ENCODE data around the gene SLC7A6OS. TPM values are rescaled to one million over a fixed set of nuclear protein-coding genes. Genes with fewer than 3 reads are reported as not detected.

Gene SLC7A6OS
- total and polyA plus RNA-seq, 3 experiments from 2014 or later: 21.8 to 28.2 (median 25.5) TPM

DNA sequence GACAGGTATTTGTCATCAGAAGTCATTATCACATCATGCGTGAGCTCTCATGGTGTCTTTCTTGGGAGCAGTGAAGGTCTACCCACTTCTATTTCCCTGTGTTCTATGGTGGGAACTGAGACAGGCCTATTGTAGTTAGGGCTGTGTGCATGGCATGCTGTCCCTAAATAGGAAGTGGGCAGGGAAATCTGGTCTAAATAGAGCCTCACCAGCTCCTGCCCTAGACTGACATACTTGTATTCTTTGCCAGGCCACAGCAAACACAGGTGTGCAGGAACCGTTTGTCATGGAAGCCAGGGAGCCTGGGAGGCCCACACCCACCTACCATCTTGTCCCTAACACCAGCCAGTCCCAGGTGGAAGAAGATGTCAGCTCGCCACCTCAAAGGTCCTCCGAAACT lies 36.3 kb downstream of the SLC7A6OS start:
- peak overlapping the region in 6 of 7 donors; percentile 6 to 79 (median 76) for H3K4me3 Mint-ChIP-seq
- H3K27me3 Mint-ChIP-seq: peaks cover 0 to 2% of the 10 kb centered on the region in 2 donors
- peaks cover 24% of the 10 kb centered on the region for H3K36me3 ChIP-seq (ENCODE audit: insufficient read depth, low read length)
- ChIA-PET CTCF (interaction anchor here (1.0 to 22.1 kb wide), 4 partner anchors 10 to 53 kb away, joined by 6 to 319 read pairs (median 12); partner anchors contain the start of genes PRMT7, SLC7A6 and SLC7A6OS), POLR2A (interaction anchor here (0.6 to 3.1 kb wide), 3 partner anchors 11 to 37 kb away, joined by 5 to 9 read pairs (median 9); partner anchors contain the start of genes PRMT7 and SLC7A6OS)
- no peaks in the 10 kb centered on the region for H3K9me3 ChIP-seq (ENCODE audit: low read length)
- no peaks in the 10 kb centered on the region for H3K9me3 Mint-ChIP-seq
- H3K4me1 Mint-ChIP-seq: peaks cover 64 to 77% (median 76%) of the 10 kb centered on the region in 3 donors
- peak overlapping the region; percentile 12 for H3K27ac ChIP-seq (ENCODE audit: low read depth, low read length)
- H3K27me3 ChIP-seq (ENCODE audit: insufficient read depth, low read length, poor library complexity, severe bottlenecking): no peaks in the 10 kb centered on the region
- H3K4me1 ChIP-seq (ENCODE audit: insufficient read depth, low read length): peaks cover 81% of the 10 kb centered on the region
- DNase-seq: no peak
- peaks cover 0 to 49% (median 10%) of the 10 kb centered on the region in 3 donors for H3K36me3 Mint-ChIP-seq
- H3K27ac Mint-ChIP-seq: peak overlapping the region; percentile 89 to 99 (median 97)
- H3K4me3 ChIP-seq (ENCODE audit: low read length): peak overlapping the region; percentile 34

GRCh38 chr16:68273896-68274295 lies 36.9 kb downstream of the SLC7A6OS start:
- DNase-seq: no peak
- Histone ChIP-seq H3K4me1 (ENCODE audit: insufficient read depth, low read length) (peaks cover 82% of the 10 kb centered on the region), H3K27ac (ENCODE audit: low read depth, low read length) (no peak overlapping the region), H3K9me3 (ENCODE audit: low read length) (no peaks in the 10 kb centered on the region), H3K4me3 (ENCODE audit: low read length) (peak overlapping the region; percentile 17), H3K27me3 (ENCODE audit: insufficient read depth, low read length, poor library complexity, severe bottlenecking) (no peaks in the 10 kb centered on the region), H3K36me3 (ENCODE audit: insufficient read depth, low read length) (peaks cover 24% of the 10 kb centered on the region)
- H3K9me3 Mint-ChIP-seq: no peaks in the 10 kb centered on the region
- H3K4me1 Mint-ChIP-seq: peaks cover 67 to 78% (median 77%) of the 10 kb centered on the region in 3 donors
- H3K36me3 Mint-ChIP-seq: peaks cover 0 to 50% (median 13%) of the 10 kb centered on the region in 3 donors
- peak overlapping the region; percentile 89 to 99 (median 97) for H3K27ac Mint-ChIP-seq
- CTCF ChIA-PET: interaction anchor here (1.0 to 22.1 kb wide), 3 partner anchors 10 to 54 kb away, joined by 6 to 319 read pairs (median 19); partner anchors contain the start of gene SLC7A6
- POLR2A ChIA-PET: interaction anchor here (0.6 kb wide), 1 partner anchor 37 kb away, joined by 5 read pairs; the partner anchor contains the start of genes PRMT7 and SLC7A6OS
- H3K4me3 Mint-ChIP-seq: peak overlapping the region in 6 of 7 donors; percentile 5 to 79 (median 76)
- peaks cover 0 to 2% of the 10 kb centered on the region in 2 donors for H3K27me3 Mint-ChIP-seq

DNA sequence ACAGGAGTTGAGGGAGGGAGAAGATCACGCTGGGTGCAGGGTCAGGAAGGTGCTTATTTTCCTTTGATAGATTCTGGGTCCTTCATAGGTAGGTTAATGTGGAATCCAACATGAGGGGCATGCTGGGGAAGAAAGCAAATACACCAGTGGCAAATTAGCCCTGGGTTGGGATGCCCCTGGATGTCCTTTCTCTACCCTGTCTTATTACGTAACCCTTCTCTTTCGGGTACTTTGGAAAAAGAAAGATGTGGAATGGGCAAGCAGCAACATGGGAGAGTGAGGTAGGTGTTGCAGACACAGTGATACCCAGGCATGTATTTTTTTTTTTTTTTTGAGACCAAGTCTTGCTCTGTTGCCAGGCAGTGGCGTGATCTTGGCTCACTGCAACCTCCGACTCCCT lies 37.3 kb downstream of the SLC7A6OS start:
- peak overlapping the region; percentile 17 for H3K4me3 ChIP-seq (ENCODE audit: low read length)
- H3K27me3 Mint-ChIP-seq: peaks cover 0 to 2% of the 10 kb centered on the region in 2 donors
- H3K4me3 Mint-ChIP-seq: peak overlapping the region; percentile 17 to 79 (median 74)
- H3K27ac Mint-ChIP-seq: peak overlapping the region; percentile 89 to 99 (median 97)
- peaks cover 86% of the 10 kb centered on the region for H3K4me1 ChIP-seq (ENCODE audit: insufficient read depth, low read length)
- POLR2A ChIA-PET: interaction anchor here (0.8 to 2.1 kb wide), 4 partner anchors 9 to 38 kb away, joined by 3 to 8 read pairs (median 5); partner anchors contain the start of genes PRMT7, SLC7A6 and SLC7A6OS
- DNase-seq: no peak
- no peaks in the 10 kb centered on the region for H3K27me3 ChIP-seq (ENCODE audit: insufficient read depth, low read length, poor library complexity, severe bottlenecking)
- CTCF ChIA-PET: interaction anchor here (1.1 to 22.1 kb wide), 4 partner anchors 11 to 38 kb away, joined by 3 to 319 read pairs (median 12); partner anchors contain the start of genes PRMT7, SLC7A6 and SLC7A6OS
- no peaks in the 10 kb centered on the region for H3K9me3 Mint-ChIP-seq
- peaks cover 68 to 80% (median 80%) of the 10 kb centered on the region in 3 donors for H3K4me1 Mint-ChIP-seq
- peaks cover 24% of the 10 kb centered on the region for H3K36me3 ChIP-seq (ENCODE audit: insufficient read depth, low read length)
- H3K9me3 ChIP-seq (ENCODE audit: low read length): no peaks in the 10 kb centered on the region
- peaks cover 0 to 51% (median 13%) of the 10 kb centered on the region in 3 donors for H3K36me3 Mint-ChIP-seq
- H3K27ac ChIP-seq (ENCODE audit: low read depth, low read length): no peak overlapping the region

GRCh38 chr16:68272507-68273209 lies 38.1 kb downstream of the SLC7A6OS start:
- H3K4me3 ChIP-seq (ENCODE audit: low read length): peak overlapping the region; percentile 7
- H3K27ac ChIP-seq (ENCODE audit: low read depth, low read length): no peak overlapping the region
- ChIA-PET CTCF (interaction anchor here (1.1 to 22.1 kb wide), 5 partner anchors 11 to 56 kb away, joined by 3 to 319 read pairs (median 8); partner anchors contain the start of genes PRMT7, SLC7A6 and SLC7A6OS), POLR2A (interaction anchor here (0.7 to 2.1 kb wide), 5 partner anchors 9 to 38 kb away, joined by 3 to 8 read pairs (median 5); partner anchors contain the start of genes PRMT7, SLC7A6 and SLC7A6OS)
- Mint-ChIP-seq H3K27me3 (peaks cover 0 to 2% of the 10 kb centered on the region in 2 donors), H3K4me3 (peak overlapping the region; percentile 17 to 79 (median 74)), H3K9me3 (no peaks in the 10 kb centered on the region), H3K36me3 (peaks cover 0 to 56% (median 13%) of the 10 kb centered on the region in 3 donors), H3K4me1 (peaks cover 73 to 88% (median 88%) of the 10 kb centered on the region in 3 donors), H3K27ac (peak overlapping the region; percentile 89 to 99 (median 97))
- H3K36me3 ChIP-seq (ENCODE audit: insufficient read depth, low read length): peaks cover 24% of the 10 kb centered on the region
- H3K9me3 ChIP-seq (ENCODE audit: low read length): no peaks in the 10 kb centered on the region
- peak; percentile 14 to 83 (median 51) for DNase-seq
- no peaks in the 10 kb centered on the region for H3K27me3 ChIP-seq (ENCODE audit: insufficient read depth, low read length, poor library complexity, severe bottlenecking)
- H3K4me1 ChIP-seq (ENCODE audit: insufficient read depth, low read length): peaks cover 94% of the 10 kb centered on the region

DNA sequence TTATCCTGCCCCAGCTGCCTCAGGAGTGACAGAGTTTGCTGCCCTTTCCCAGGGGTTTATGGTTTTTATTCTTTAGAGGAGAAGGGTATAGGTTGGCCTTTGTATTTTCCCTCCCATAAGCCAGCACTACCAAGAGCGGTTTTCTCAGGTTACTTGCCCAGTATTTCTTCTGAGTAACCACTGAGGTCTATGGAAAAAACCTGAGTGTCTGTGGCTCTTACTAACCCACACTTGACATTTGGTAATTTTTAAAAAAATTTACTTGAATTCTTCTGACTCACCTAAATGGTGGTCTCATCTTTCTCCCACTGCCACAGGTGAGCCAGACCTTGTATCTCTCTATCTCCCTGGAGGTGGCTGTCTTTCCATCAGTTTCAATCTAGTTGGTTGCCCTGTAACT lies 40.4 kb downstream of the SLC7A6OS start:
- peaks cover 0 to 54% (median 9%) of the 10 kb centered on the region in 3 donors for H3K36me3 Mint-ChIP-seq
- peak overlapping the region; percentile 86 to 99 (median 95) for H3K27ac Mint-ChIP-seq
- H3K27me3 Mint-ChIP-seq: peaks cover 0 to 2% of the 10 kb centered on the region in 2 donors
- no peaks in the 10 kb centered on the region for H3K27me3 ChIP-seq (ENCODE audit: insufficient read depth, low read length, poor library complexity, severe bottlenecking)
- H3K4me1 ChIP-seq (ENCODE audit: insufficient read depth, low read length): peaks cover 89% of the 10 kb centered on the region
- peak overlapping the region in 5 of 7 donors; percentile 4 to 59 (median 29) for H3K4me3 Mint-ChIP-seq
- POLR2A ChIA-PET: interaction anchor here (0.6 kb wide), 1 partner anchor 14 kb away, joined by 6 read pairs; no protein-coding TSS in a partner anchor
- H3K4me3 ChIP-seq (ENCODE audit: low read length): no peak overlapping the region
- H3K4me1 Mint-ChIP-seq: peaks cover 75 to 91% (median 89%) of the 10 kb centered on the region in 3 donors
- no peaks in the 10 kb centered on the region for H3K9me3 Mint-ChIP-seq
- no peaks in the 10 kb centered on the region for H3K9me3 ChIP-seq (ENCODE audit: low read length)
- H3K27ac ChIP-seq (ENCODE audit: low read depth, low read length): no peak overlapping the region
- CTCF ChIA-PET: interaction anchor here (1.1 to 22.1 kb wide), 5 partner anchors 8 to 59 kb away, joined by 3 to 319 read pairs (median 7); partner anchors contain the start of genes PRMT7, SLC7A6 and SLC7A6OS
- peaks cover 24% of the 10 kb centered on the region for H3K36me3 ChIP-seq (ENCODE audit: insufficient read depth, low read length)
- DNase-seq: peak in 1 of 5 donors; percentile 39

- peak overlapping the region in 4 of 7 donors; percentile 26 to 60 (median 38) for H3K4me3 Mint-ChIP-seq
- H3K27ac Mint-ChIP-seq: peak overlapping the region; percentile 86 to 99 (median 95)
- H3K9me3 Mint-ChIP-seq: no peaks in the 10 kb centered on the region
- H3K36me3 Mint-ChIP-seq: peaks cover 0 to 57% (median 9%) of the 10 kb centered on the region in 3 donors
- H3K27ac ChIP-seq (ENCODE audit: low read depth, low read length): no peak overlapping the region
- H3K27me3 Mint-ChIP-seq: peaks cover 0 to 2% of the 10 kb centered on the region in 2 donors
- H3K4me1 ChIP-seq (ENCODE audit: insufficient read depth, low read length): peaks cover 85% of the 10 kb centered on the region
- H3K36me3 ChIP-seq (ENCODE audit: insufficient read depth, low read length): peaks cover 21% of the 10 kb centered on the region
- POLR2A ChIA-PET: interaction anchor here (1.1 kb wide), 2 partner anchors 21 to 31 kb away, joined by 3 read pairs; no protein-coding TSS in a partner anchor
- H3K27me3 ChIP-seq (ENCODE audit: insufficient read depth, low read length, poor library complexity, severe bottlenecking): no peaks in the 10 kb centered on the region
- no peak for DNase-seq
- H3K4me1 Mint-ChIP-seq: peaks cover 75 to 89% (median 89%) of the 10 kb centered on the region in 3 donors
- H3K9me3 ChIP-seq (ENCODE audit: low read length): no peaks in the 10 kb centered on the region
- no peak overlapping the region for H3K4me3 ChIP-seq (ENCODE audit: low read length)
- CTCF ChIA-PET: interaction anchor here (1.1 to 2.6 kb wide), 3 partner anchors 20 to 59 kb away, joined by 3 to 14 read pairs (median 7); partner anchors contain the start of genes PRMT7 and SLC7A6OS
These were observed 41.0 kb downstream of the SLC7A6OS start for GRCh38 chr16:68269793-68270192.

- peak overlapping the region; percentile 72 to 96 (median 88) for H3K27ac Mint-ChIP-seq
- H3K9me3 Mint-ChIP-seq: no peaks in the 10 kb centered on the region
- peaks cover 0 to 3% of the 10 kb centered on the region in 2 donors for H3K27me3 Mint-ChIP-seq
- Histone ChIP-seq H3K27me3 (ENCODE audit: insufficient read depth, low read length, poor library complexity, severe bottlenecking) (no peaks in the 10 kb centered on the region), H3K36me3 (ENCODE audit: insufficient read depth, low read length) (peaks cover 6% of the 10 kb centered on the region), H3K9me3 (ENCODE audit: low read length) (no peaks in the 10 kb centered on the region), H3K4me3 (ENCODE audit: low read length) (no peak overlapping the region), H3K4me1 (ENCODE audit: insufficient read depth, low read length) (peaks cover 73% of the 10 kb centered on the region), H3K27ac (ENCODE audit: low read depth, low read length) (no peak overlapping the region)
- no peak for DNase-seq
- peaks cover 65 to 83% (median 80%) of the 10 kb centered on the region in 3 donors for H3K4me1 Mint-ChIP-seq
- peak overlapping the region in 6 of 7 donors; percentile 5 to 46 (median 32) for H3K4me3 Mint-ChIP-seq
- POLR2A ChIA-PET: interaction anchor here (0.5 kb wide), 1 partner anchor 138 kb away, joined by 4 read pairs; no protein-coding TSS in a partner anchor
- peaks cover 0 to 46% (median 6%) of the 10 kb centered on the region in 3 donors for H3K36me3 Mint-ChIP-seq
- CTCF ChIA-PET: interaction anchor here (1.2 to 2.6 kb wide), 3 partner anchors 43 to 66 kb away, joined by 3 to 14 read pairs (median 5); partner anchors contain the start of genes PRMT7 and SLC7A6OS
These were observed 42.9 kb downstream of the SLC7A6OS start for GRCh38 chr16:68267612-68268405.
